Fibroblast of lung (primary cell): Measurements from ENCODE around the gene RMDN3. TPM values are rescaled to one million over a fixed set of nuclear protein-coding genes. Genes with fewer than 3 reads are reported as not detected.

Experiments
- DNase-seq, 2 donors: peaks; one replicate each; pipeline versions ENCODE4 v3.0.0 to v3.0.0-alpha.2; 2010; ENCODE audit warnings: low read depth in 2 of 2
- H2AFZ ChIP-seq: 2 replicates; pipeline ENCODE4 v1.5.1; 2012; ENCODE audit warnings: low read length, control low read depth, inconsistent platforms
- H3K27ac ChIP-seq: 2 replicates; pipeline ENCODE4 v1.5.1; 2011; ENCODE audit warnings: low read length, control low read depth; ENCODE audit not compliant: insufficient read depth
- H3K27me3 ChIP-seq: 2 replicates; pipeline ENCODE4 v1.5.1; 2011; ENCODE audit warnings: mild to moderate bottlenecking, low read length; ENCODE audit not compliant: control insufficient read depth, insufficient read depth
- H3K36me3 ChIP-seq: 2 replicates; pipeline ENCODE4 v1.5.1; 2011; ENCODE audit warnings: low read length; ENCODE audit not compliant: control insufficient read depth, insufficient read depth
- H3K4me1 ChIP-seq: 2 replicates; pipeline ENCODE4 v1.5.1; 2011; ENCODE audit warnings: low read length; ENCODE audit not compliant: control insufficient read depth, insufficient read depth; ENCODE audit errors: extremely low read depth
- H3K4me2 ChIP-seq: 2 replicates; pipeline ENCODE4 v1.5.1; 2011; ENCODE audit warnings: low read length, control low read depth; ENCODE audit not compliant: insufficient read depth; ENCODE audit errors: extremely low read depth
- H3K4me3 ChIP-seq, 4 experiments: fragments of 200-600 bp in 1 of 4; sonication (generic) in 1 of 4; replicated peaks in 1 of 4; 2 replicates each; pipeline ENCODE4 v1.5.1; 2011 to 2016; ENCODE audit warnings: low read length in 4 of 4, low read depth in 3 of 4, mild to moderate bottlenecking in 3 of 4, control low read depth in 2 of 4, inconsistent platforms in 1 of 4, mixed read lengths in 1 of 4; ENCODE audit not compliant: insufficient read depth in 1 of 4; ENCODE audit errors: control extremely low read depth in 1 of 4
- H3K79me2 ChIP-seq: 2 replicates; pipeline ENCODE4 v1.5.1; 2012; ENCODE audit warnings: mild to moderate bottlenecking, low read length, inconsistent platforms; ENCODE audit not compliant: control insufficient read depth, insufficient read depth
- H3K9ac ChIP-seq: 2 replicates; pipeline ENCODE4 v1.5.1; 2011; ENCODE audit warnings: mild to moderate bottlenecking, low read length, control low read depth; ENCODE audit not compliant: insufficient read depth
- H3K9me3 ChIP-seq: 2 replicates; pipeline ENCODE4 v1.5.1; 2012; ENCODE audit warnings: low read depth, low read length; ENCODE audit not compliant: control insufficient read depth, insufficient read depth
- H4K20me1 ChIP-seq: 2 replicates; pipeline ENCODE4 v1.5.1; 2011; ENCODE audit warnings: low read length; ENCODE audit not compliant: control insufficient read depth, insufficient read depth; ENCODE audit errors: extremely low read depth
- CTCF ChIP-seq, 2 donors: IDR thresholded peaks in 1 of 2; conservative IDR thresholded peaks in 1 of 2; 1 replicate in 1 of 2; 2 replicates in 1 of 2; pipeline ENCODE4 v1.5.1; 2011 to 2012; ENCODE audit warnings: low read length in 2 of 2, control low read depth in 1 of 2, inconsistent platforms in 1 of 2, low read depth in 1 of 2, mild to moderate bottlenecking in 1 of 2
- EZH2 ChIP-seq: IDR thresholded peaks from 2 replicates; pipeline ENCODE4 v1.5.1; 2012; ENCODE audit warnings: low read length, control low read depth, mild to moderate bottlenecking; ENCODE audit errors: missing control alignments
- polyA plus RNA-seq, 2 donors: library from polyadenylated mRNA; depleted of rRNA in 1 of 2; stranded (reverse) in 1 of 2; unstranded in 1 of 2; fragments of >200 nt; gene quantifications; 2 replicates each; pipeline ENCODE4 v1.2.1, GENCODE V29; 2011 to 2012; ENCODE audit warnings: missing spikeins in 1 of 2
- total RNA-seq: library from RNA; depleted of rRNA; stranded (reverse); fragments of >200 nt; gene quantifications from 2 replicates; pipeline ENCODE4 v1.2.1, GENCODE V29; 2014

The RMDN3 gene
- total and polyA plus RNA-seq, 2 donors (not counting 1 experiment from before 2014, with no cell fraction given) = 16.0 to 22.7 TPM

GRCh38 chr15:40793216-40793989 is 38.3 kb upstream of the RMDN3 start:
- Histone ChIP-seq H3K79me2 (peaks cover 9% of the 10 kb centered on the region), H3K4me3 (no peak overlapping the region), H3K27ac (peak overlapping the region; percentile 43), H3K9ac (no peak overlapping the region), H3K27me3 (no peaks in the 10 kb centered on the region), H3K36me3 (no peaks in the 10 kb centered on the region), H3K9me3 (no peaks in the 10 kb centered on the region), H2AFZ (no peak overlapping the region), H4K20me1 (no peaks in the 10 kb centered on the region), H3K4me2 (no peak overlapping the region), H3K4me1 (peaks cover 3% of the 10 kb centered on the region)
- TF ChIP-seq EZH2 (no peak), CTCF (conservative IDR thresholded peaks at IDR 0.05 in 1 of 2, IDR thresholded peaks at IDR 0.05 in 1 of 2; ENCODE audit: low read depth in 1 of 2, low read length in 2 of 2) (no peak)
- peak; percentile 91 to 96 for DNase-seq

- Histone ChIP-seq H3K4me1 (peaks cover 9% of the 10 kb centered on the region), H3K4me2 (no peak overlapping the region), H3K27ac (no peak overlapping the region), H4K20me1 (no peaks in the 10 kb centered on the region), H3K4me3 (no peak overlapping the region), H3K36me3 (no peaks in the 10 kb centered on the region), H3K9ac (no peak overlapping the region), H3K9me3 (no peaks in the 10 kb centered on the region), H3K79me2 (peaks cover 8% of the 10 kb centered on the region), H3K27me3 (no peaks in the 10 kb centered on the region), H2AFZ (no peak overlapping the region)
- no peak for TF ChIP-seq CTCF (conservative IDR thresholded peaks at IDR 0.05 in 1 of 2, IDR thresholded peaks at IDR 0.05 in 1 of 2; ENCODE audit: low read depth in 1 of 2, low read length in 2 of 2)
- TF ChIP-seq EZH2 = no peak
- no peak for DNase-seq
Measured at GRCh38 chr15:40792394-40792793, 37.3 kb upstream of the RMDN3 start.

GRCh38 chr15:40790718-40791117 is 35.7 kb upstream of the RMDN3 start:
- Histone ChIP-seq H3K9me3 (no peaks in the 10 kb centered on the region), H4K20me1 (no peaks in the 10 kb centered on the region), H3K4me2 (no peak overlapping the region), H3K79me2 (peaks cover 8% of the 10 kb centered on the region), H3K27ac (no peak overlapping the region), H2AFZ (no peak overlapping the region), H3K4me3 (no peak overlapping the region), H3K4me1 (peaks cover 11% of the 10 kb centered on the region), H3K27me3 (no peaks in the 10 kb centered on the region), H3K36me3 (no peaks in the 10 kb centered on the region), H3K9ac (no peak overlapping the region)
- peak in 1 of 2 donors; percentile 57 for DNase-seq
- TF ChIP-seq EZH2 (no peak), CTCF (conservative IDR thresholded peaks at IDR 0.05 in 1 of 2, IDR thresholded peaks at IDR 0.05 in 1 of 2; ENCODE audit: low read depth in 1 of 2, low read length in 2 of 2) (no peak)
